HG02938 (cell line): ENCODE data around the gene KRT33B.
"Not testable (repeated sequence)": the region's sequence is repeated elsewhere in the genome, so short reads cannot be mapped to it uniquely, and the experiment has no call there.

Experiments
- ATAC-seq: cut with Tn5 transposase; IDR thresholded peaks from one replicate; pipeline ENCODE4 v1.9.1; 2021; ENCODE audit warnings: mild to moderate bottlenecking, moderate library complexity; ENCODE audit not compliant: unreplicated experiment

The KRT33B gene

DNA sequence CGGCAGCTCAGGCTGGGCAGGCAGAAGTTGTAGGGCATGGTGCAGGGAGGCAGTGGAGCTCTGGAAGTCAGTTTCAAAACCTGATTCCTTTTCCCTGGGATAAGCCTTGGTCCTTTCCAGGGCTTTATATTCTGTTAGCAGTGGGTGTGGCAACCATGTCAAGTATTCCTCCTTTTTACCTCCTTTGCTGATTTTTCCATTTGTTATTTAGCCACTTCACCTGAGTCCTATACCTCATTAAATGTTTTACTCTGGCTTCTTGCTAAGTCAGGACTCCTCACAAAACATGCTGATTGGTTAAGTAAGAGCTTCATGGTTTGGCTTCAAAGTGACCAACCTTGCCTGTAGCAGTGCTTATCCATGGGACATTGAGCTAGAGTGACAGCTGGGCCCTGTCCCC lies at the start of gene KRT33B:
TSS of gene KRT33B (minus strand) at position 101 of the 400 bp plus-strand sequence. CDS start at position 38, 63 bp downstream.
- no peak for ATAC-seq

DNA sequence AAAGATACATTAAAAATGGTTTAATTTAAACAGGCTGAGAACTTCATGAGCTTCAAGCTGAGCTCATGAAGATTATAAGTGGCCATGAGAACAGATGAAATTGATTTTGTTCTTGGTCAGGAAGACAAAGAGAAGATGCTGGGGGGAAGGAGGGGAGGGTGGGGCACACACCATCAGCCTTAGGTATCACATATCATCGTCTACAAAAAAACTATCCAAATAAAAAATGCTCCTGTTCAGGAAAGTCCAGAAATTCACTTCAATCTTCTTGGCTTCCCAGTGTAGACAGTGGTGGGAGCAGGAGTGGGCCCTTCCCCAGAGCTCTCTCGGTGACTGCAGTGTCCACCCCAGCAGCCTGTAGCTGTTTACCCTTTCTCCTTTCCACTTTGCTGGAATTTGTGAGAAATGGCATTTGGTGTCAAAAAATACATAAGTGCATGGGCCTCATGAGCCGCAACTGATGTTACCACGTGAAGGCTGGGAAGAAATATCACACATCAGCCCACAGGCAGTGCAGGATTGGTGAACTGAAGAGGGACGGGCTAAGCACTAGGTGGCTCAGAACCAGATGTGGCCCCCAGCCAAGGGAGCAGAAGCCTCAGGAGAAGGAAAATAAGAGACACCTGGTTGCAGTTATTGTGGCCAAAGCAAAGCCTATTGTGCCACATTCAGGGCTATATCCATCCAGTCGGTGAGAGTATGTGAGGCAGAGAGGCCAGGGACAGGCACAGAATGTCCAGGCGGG lies 48.7 kb upstream of the KRT33B start:
- no peak for ATAC-seq

DNA sequence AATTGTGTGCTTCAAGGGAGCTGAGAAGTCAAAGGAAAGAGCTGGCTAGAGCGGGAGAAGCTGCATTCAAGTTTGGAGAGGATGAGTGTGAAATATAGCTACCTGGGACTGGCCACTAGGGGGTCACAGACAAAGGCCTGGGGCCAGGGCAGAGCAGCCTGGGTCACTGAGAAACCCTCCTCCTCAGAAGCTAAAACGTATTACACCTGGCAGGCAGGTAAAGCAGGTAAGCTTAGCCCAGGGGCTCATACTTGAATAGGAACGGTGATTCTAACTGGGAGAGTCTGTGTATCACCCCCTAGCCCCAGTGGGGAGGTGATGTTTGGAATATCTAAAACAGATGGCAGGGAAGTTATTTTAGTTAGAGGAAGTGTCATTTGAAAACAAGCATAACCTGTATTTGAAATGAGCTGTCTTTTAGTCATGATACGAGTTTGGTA lies 48.0 kb upstream of the KRT33B start:
- ATAC-seq, result no peak

DNA sequence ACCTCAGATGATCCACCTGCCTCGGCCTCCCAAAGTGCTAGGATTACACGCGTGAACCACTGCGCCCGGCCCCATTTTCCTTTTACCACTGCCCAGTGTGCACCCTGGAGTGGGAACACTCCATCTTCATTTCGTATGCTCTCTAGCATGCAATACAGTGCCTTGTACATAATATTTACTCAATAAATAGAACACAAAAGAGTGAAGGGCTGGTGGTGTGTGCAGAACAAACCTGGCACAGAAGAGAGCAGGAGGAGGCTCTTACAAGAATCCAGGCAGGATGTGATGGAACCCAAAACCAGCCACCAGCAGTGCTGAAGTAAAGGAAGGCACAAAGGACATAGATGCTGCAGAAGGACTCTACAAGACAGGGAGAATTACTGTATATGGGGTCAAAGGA lies 47.5 kb upstream of the KRT33B start:
- no peak for ATAC-seq

DNA sequence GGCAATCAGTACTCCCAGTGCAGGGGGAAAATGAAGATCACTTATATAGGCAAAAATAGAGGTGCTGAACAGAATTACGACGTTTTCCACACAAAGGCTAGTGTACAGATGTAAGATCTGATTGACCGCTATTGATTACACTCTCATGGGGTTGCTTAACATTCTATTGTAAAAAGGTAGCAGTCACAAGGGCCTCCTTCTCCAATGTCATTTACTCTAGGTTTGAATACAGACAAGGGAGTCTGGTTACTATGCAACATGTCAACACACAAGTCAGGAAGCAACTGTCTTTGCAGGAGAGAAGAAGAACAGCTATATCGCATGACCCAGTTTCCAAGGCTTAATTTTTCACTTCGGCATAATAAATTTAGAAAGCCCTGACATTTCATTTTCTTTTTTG lies 46.9 kb upstream of the KRT33B start:
- ATAC-seq, result no peak

DNA sequence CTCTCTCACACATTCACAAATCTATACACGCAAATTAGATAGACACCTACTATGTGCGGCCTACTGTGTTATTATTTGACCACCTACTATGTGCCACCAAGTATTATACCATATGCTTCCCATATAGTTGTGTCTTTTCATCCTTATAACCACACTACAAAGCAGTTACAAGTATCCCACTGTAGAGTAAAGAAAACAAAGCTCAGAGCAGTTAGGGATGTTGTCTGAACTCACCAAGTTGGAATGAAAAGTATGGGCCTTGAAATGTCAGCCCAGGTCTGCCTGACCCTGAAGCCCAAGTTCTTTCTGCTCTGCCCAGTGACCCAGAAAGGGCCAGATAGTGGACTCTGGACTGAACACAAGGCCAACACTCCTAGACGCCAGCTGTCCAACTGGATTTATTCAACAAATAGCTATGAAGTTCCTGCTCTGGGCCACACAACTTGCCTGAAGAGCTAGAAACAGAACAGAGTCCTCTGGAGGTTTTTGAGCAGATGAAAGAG lies 46.3 kb upstream of the KRT33B start:
- ATAC-seq, result no peak

DNA sequence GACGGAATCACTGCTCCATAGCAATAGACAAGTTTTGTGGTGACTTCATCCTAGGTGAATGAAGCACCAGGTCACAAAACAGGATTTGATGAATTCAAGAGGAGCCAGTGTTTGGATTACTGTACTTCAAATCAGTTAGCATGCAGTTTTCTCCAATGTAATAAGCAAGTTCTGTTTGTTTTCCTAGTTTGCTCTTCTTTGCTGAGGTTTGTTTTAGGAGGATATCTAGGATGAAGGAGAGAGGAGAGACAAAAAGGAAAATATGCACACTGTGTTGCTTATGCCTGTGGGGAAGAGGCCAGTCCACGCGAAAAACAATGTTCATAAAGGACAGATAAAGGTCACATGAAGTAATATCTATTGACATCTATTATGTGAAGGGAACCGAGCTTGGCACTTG lies 45.8 kb upstream of the KRT33B start:
- no peak for ATAC-seq

DNA sequence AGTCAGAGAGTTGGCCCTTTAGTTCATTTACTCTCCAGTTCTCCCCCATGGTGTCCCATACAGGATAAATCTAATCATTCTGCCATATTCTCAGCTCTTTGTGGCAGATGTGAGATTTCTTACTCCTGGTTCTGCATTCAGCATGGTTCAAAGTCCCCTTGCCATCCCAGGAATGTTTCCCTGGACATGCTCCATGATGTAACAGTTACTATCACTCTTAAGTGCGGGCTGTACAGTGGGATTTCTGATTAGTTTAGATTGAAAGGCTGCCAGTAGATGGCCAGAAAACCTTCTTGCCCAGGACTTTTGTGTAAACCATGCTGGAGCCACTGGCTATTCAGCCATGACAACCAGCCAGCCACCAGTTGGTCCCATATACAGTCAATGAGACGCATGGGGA lies 44.4 kb upstream of the KRT33B start:
- ATAC-seq, result no peak

DNA sequence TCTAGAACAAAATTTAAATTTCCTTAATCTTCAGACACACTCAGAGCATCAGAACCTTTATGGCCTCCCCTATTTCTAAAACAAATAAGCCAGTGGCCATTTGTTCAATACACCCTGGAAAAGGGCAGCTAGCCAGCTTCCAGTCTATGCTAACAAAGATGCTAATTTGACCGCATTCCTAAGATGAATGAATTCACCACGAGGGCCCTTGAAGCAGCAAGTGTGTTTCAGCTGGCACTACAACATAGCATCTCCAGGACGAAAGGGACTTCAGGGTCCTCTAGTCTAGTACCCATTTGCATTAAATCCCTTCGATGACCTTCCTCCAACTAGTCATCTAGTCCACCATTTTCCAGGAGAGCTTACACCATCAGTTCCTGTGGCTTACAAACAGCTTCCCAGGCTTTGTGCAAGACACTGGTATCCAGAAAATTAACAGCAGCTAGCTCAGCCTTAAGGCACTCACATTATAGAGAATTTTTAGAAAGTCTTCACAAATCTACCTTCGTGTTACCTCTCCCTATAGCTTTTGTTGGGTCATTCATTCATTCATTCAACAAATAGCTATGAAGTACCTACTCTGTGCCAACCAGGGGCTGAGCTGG lies 43.8 kb upstream of the KRT33B start:
- no peak for ATAC-seq

DNA sequence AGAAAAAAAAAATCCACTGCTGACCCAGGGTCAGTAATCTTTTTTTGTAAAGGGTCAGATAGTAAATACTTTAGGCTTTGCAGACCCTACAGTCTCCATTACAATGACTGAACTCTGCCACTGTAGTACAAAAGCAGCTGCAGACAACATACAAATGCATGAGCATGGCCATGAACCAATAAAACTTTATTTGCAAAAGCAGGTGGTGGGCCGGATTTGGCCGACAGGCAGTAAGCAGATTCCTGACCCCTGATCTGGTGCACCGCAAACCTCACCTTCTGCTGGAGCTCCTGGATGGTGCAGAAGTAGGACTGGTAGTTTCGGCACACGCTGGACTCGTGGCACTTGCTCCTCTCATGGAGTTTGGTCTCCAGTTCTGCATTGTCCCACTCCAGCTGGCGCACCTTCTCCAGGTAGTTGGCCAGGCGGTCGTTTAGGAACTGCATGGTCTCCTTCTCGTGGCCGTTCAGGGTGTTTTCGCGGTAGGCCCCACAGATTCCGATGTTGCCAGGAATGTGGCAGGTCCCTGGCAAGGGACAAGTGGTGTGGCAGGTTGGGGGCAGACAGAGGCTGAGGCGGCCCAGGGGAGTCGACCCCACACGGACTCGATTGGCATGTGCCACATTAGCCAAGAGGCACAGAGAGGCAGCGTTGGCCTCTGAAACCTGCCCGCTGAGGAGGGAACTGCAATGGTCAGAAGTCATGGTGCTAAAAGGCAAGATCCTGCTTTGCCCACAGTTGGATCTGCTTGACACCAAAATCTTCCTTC lies 41.6 kb upstream of the KRT33B start:
- ATAC-seq, result no peak

DNA sequence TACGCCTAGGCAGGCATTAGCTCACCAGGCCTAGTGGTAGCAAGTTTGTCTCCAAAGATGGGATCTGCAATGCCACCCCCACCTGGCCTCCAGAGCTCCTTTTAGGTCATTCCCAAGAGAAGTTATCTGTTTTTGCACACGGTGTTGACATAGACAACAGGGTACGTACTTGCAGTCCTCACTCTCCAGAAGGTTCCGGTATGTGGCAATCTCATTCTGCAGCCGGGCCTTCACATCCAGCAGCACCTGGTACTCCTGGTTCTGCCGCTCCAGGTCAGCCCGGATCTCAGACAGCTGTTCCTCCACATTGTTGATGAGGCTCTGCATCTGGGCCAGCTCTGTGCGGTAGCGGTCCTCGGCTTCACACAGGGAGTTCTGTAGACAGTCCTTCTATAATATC lies 37.6 kb upstream of the KRT33B start:
- no peak for ATAC-seq

DNA sequence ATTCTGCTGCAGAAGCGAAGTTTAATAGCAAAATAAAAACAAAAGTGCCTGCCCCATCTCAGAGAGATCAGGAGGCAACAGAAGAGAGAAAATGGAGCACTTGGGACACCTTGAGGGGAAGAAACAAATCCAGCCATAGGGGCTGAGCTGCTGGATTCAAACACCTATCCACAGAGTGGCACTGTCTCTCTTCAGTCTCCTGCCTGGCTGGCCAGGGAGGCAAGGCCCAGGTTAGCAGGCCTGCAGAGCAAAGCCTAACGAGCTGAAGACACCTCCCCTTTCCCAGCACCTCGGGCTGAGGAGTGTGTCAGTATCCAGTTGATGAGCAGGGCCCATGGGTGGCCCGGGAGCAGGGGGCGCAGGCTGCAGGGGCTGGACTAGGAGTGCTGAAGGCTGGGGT lies 36.6 kb upstream of the KRT33B start:
- ATAC-seq, result no peak

DNA sequence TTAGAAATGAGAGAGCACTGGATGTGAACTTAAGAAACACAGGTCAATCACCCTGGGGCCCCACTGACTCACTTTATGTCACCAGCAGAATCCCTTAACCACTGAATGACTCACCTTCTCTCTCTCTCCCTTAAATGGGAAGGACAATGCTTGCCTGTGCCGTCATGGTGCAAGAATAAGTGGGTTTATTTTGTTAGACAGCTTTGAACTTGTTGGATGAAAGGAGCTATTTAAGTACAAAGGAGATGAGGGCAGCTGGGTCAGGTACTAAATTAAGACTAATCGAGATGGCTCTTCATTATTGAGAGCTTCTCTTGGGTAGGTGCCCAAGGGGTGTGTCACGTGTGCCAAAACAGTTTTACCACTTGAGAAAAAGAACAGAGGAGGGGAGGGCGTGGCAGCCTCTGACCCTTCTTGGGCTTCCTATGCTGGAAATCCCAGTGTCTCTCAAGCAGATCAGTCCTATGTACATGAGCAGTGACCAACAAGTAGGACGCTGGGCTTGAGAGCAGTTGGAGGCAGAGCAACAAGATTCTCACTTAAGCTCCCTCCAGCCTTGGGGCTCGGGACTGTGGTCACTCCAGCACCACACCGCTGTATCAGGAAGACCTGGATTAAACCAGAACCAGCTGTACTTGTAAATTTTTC lies 34.5 kb upstream of the KRT33B start:
- no peak for ATAC-seq

DNA sequence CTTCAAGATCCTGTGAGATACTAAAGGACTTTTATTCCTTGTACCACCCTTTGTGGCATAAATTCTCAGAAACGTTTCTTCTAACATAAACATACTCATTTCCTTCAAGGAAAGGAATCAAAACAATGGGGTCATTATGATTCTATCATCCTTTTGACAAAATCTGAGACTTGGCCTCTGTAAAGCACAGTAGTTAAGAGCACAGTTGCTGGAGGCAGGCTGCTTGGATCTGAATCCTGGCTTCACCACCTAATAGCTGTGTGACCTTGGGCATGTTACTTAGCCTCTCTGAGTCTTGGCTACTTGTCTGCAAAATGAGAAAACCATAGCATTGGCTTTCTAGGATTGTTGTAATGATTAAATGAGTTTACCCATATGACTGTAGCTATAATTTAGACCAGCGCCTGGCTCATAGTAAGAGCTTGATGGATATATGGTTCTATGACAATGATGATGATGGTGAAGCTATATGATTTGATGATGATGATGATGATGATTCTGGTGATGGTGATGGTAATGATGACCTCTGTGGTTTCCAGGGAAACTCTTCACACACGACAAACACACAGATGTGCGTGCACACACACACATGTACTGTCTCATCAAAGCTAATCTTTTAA lies 33.9 kb upstream of the KRT33B start:
- ATAC-seq, result no peak

DNA sequence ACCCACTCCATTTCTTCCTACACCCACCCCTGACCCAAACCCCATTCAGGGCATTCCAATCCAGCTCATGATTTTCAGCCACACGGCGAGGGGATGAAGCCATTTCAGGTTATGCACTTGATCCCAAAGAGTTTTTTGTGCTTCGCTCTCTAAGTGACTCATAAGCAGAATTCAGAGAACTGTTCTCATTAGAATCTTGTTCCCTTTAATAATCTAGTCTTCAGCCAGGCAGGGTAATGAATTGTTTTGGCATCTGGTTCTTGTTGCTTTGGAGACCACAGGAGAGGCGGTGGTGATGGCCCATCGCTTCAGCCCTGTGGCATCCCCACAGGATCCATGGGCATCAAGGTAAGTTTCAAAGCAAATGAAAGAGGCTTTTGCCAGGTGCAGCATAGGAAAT lies 32.5 kb upstream of the KRT33B start:
- no peak for ATAC-seq

DNA sequence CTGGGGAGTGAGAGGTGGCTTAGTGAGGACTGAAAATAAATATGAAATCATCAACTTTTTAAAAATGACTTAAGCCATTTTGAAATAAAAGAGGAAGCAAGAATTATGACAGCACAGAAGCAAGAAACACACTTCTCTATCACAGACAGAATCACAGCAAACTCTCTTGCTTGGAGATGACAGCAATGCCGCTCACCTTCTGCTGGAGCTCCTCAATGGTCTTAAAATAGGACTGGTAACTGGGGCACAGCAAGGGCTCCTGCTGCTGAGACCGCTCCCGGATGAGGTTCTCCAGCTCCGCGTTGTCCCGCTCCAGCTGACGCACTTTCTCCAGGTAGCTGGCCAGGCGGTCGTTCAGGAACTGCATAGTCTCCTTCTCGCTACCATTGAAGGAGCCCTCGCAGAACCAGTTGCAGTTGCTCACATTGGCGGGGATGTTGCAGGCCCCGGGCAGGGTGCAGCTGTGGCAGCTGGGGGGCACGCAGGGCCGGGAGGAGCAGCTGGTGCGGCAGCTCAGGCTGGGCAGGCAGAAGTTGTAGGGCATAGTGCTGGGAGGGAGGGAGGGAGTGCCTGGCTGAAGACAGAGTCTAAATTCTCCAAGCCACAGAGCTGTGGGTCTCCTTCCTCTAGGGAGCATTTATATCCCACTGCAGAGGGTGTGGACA lies 27.5 kb upstream of the KRT33B start, which contains the start of gene KRT31:
TSS of gene KRT31 (minus strand) at position 613 of the 665 bp plus-strand sequence. CDS start at position 544, 69 bp downstream.
- no peak for ATAC-seq

DNA sequence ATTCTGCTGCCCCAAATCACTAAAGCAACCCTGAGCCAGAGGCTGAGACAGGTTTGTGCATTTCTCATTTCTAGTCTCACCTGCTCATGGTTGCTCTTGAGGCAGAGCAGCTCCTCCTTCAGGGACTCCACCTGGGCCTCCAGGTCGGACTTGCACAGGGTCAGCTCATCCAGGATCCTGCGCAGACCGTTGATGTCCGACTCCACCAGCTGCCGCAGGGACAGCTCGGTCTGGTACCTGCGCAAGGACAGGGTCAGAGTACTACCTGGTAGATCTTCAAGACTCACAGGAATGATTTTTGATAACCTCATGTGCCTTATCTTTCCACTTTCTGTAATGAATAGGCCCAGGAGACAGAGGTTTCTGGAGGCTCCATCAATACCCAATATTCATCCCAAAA lies 26.7 kb upstream of the KRT33B start:
- ATAC-seq, result no peak

DNA sequence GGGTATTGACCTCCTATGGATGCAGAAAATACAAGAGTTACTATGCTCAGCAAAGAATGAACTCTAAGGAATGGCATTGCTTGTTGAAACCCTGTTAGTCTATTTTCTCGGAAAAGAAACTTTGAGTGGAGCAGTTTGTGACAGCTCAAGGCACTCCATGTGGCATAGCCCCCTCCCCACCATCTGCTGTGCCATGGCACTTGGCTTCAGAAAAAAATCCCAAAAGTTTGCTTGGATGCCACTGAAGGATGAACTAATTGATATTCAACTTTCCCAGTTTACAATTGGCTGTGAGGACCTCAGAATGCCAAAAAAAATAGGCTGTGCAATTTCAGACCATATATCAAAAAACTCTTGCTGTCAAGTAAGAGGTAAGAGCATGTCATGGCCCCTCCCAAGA lies 26.0 kb upstream of the KRT33B start:
- no peak for ATAC-seq

DNA sequence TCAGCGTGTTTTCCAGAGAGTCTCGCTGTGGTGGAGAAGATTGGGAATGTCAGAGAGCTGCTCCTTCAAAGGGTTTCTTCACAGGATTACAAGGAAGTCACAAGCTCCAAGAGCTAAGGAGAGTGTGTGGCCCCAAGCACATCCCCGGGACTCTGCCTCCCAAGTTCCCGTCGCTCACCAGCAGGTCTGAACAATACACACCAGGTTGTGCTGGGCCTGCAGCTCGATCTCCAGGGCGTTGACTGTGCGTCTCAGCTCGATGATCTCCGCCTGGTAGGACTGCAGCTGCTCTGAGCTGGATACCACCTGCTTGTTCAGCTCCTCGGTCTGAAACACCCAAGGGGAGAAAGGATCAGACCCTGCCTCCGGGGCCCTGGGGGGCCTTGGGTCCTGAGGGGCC lies 25.4 kb upstream of the KRT33B start:
- not testable (repeated sequence) for ATAC-seq
